Daoy (cell line): ENCODE results near the gene IGSF9B. TPM values are rescaled to one million over a fixed set of nuclear protein-coding genes. Genes with fewer than 3 reads are reported as not detected.

Experiments
- DNase-seq: peaks from one replicate; pipeline ENCODE4 v3.0.0-alpha.2; 2015; ENCODE audit warnings: low read depth
- total RNA-seq: library from RNA; depleted of rRNA; stranded (reverse); fragments of >200 nt; shearing (Covaris generic); gene quantifications from 2 replicates; pipeline ENCODE4 v1.2.3, GENCODE V29; 2014

The IGSF9B gene
- total RNA-seq, 1 experiment from 2014 or later, result 1.3 TPM

- DNase-seq, result no peak
These were observed 18.6 kb downstream of the IGSF9B start for GRCh38 chr11:133938166-133938565.

GRCh38 chr11:133937468-133937867 lies 19.3 kb downstream of the IGSF9B start:
- DNase-seq, result no peak

- no peak for DNase-seq
These were observed 19.8 kb downstream of the IGSF9B start for GRCh38 chr11:133937015-133937414.

GRCh38 chr11:133936592-133936991 lies 20.2 kb downstream of the IGSF9B start:
- DNase-seq, result no peak

GRCh38 chr11:133936136-133936535 lies 20.6 kb downstream of the IGSF9B start:
- no peak for DNase-seq

GRCh38 chr11:133935551-133935910 lies 21.2 kb downstream of the IGSF9B start:
- no peak for DNase-seq

- DNase-seq, result peak; percentile 93
These were observed 21.9 kb downstream of the IGSF9B start for GRCh38 chr11:133934599-133935550.

GRCh38 chr11:133934096-133934495 lies 22.7 kb downstream of the IGSF9B start:
- DNase-seq, result no peak

- DNase-seq, result no peak
These were observed 25.2 kb downstream of the IGSF9B start for GRCh38 chr11:133931449-133932060.

GRCh38 chr11:133930767-133931448 lies 25.9 kb downstream of the IGSF9B start:
- peak; percentile 58 for DNase-seq

- no peak for DNase-seq
These were observed 26.6 kb downstream of the IGSF9B start for GRCh38 chr11:133930053-133930766.

- no peak for DNase-seq
These were observed 27.2 kb downstream of the IGSF9B start for GRCh38 chr11:133929401-133930052.

- peak; percentile 37 for DNase-seq
These were observed 28.1 kb downstream of the IGSF9B start for GRCh38 chr11:133928628-133929059.

GRCh38 chr11:133927690-133928627 lies 28.8 kb downstream of the IGSF9B start:
- peak; percentile 75 for DNase-seq

GRCh38 chr11:133926466-133927246 lies 30.1 kb downstream of the IGSF9B start:
- no peak for DNase-seq

- DNase-seq, result no peak
These were observed 31.0 kb downstream of the IGSF9B start for GRCh38 chr11:133925756-133926155.

GRCh38 chr11:133924661-133925060 lies 32.1 kb downstream of the IGSF9B start:
- no peak for DNase-seq

GRCh38 chr11:133922078-133922870 lies 34.5 kb downstream of the IGSF9B start:
- no peak for DNase-seq
